H9 (cell line): Measurements from ENCODE around the gene CRIP2. TPM values are rescaled to one million over a fixed set of nuclear protein-coding genes. Genes with fewer than 3 reads are reported as not detected.

Experiments used
- DNase-seq: peaks from one replicate; pipeline ENCODE4 v3.0.0-alpha.2; 2017
- H2AFZ ChIP-seq: one replicate; pipeline ENCODE4 v1.6.1; 2013; ENCODE audit warnings: mild to moderate bottlenecking, low read length, control low read depth, moderate library complexity
- H2AK5ac ChIP-seq: 2 replicates; pipeline ENCODE4 v1.6.1; 2013; ENCODE audit warnings: low read length, control low read depth, mixed read lengths; ENCODE audit not compliant: insufficient read length
- H2BK120ac ChIP-seq: one replicate; pipeline ENCODE4 v1.6.1; 2013; ENCODE audit warnings: low read depth, mild to moderate bottlenecking, low read length, control low read depth, inconsistent platforms; ENCODE audit not compliant: poor library complexity, severe bottlenecking
- H2BK12ac ChIP-seq: 2 replicates; pipeline ENCODE4 v1.6.1; 2013; ENCODE audit warnings: low read length, control low read depth, mixed read lengths, low read depth; ENCODE audit not compliant: insufficient read length
- H2BK15ac ChIP-seq: 2 replicates; pipeline ENCODE4 v1.6.1; 2013; ENCODE audit warnings: low read depth, low read length, control low read depth
- H2BK20ac ChIP-seq: one replicate; pipeline ENCODE4 v1.6.1; 2013; ENCODE audit warnings: low read depth, mild to moderate bottlenecking, low read length, control low read depth, inconsistent platforms; ENCODE audit not compliant: poor library complexity, severe bottlenecking
- H2BK5ac ChIP-seq: 2 replicates; pipeline ENCODE4 v1.6.1; 2013; ENCODE audit warnings: low read length, control low read depth, mixed read lengths; ENCODE audit not compliant: insufficient read length
- H3K14ac ChIP-seq: 2 replicates; pipeline ENCODE4 v1.6.1; 2013; ENCODE audit warnings: low read length, control low read depth; ENCODE audit not compliant: insufficient read depth
- H3K18ac ChIP-seq: 2 replicates; pipeline ENCODE4 v1.6.1; 2013; ENCODE audit warnings: low read depth, mild to moderate bottlenecking, mixed read lengths, low read length, control low read depth; ENCODE audit not compliant: insufficient read length
- H3K23ac ChIP-seq: 2 replicates; pipeline ENCODE4 v1.6.1; 2013; ENCODE audit warnings: low read length, control low read depth, mixed read lengths, low read depth; ENCODE audit not compliant: insufficient read length
- H3K23me2 ChIP-seq: 2 replicates; pipeline ENCODE4 v1.6.1; 2013; ENCODE audit warnings: low read depth, mild to moderate bottlenecking, mixed read lengths, low read length, control low read depth; ENCODE audit not compliant: insufficient read length, poor library complexity, severe bottlenecking
- H3K27ac ChIP-seq: 2 replicates; pipeline ENCODE4 v1.5.1; 2013; ENCODE audit warnings: low read length, control low read depth, mixed read lengths, low read depth; ENCODE audit not compliant: insufficient read length
- H3K27me3 ChIP-seq: 2 replicates; pipeline ENCODE4 v1.6.1; 2013; ENCODE audit warnings: low read length, control low read depth, inconsistent platforms; ENCODE audit not compliant: insufficient read depth
- H3K4ac ChIP-seq: 2 replicates; pipeline ENCODE4 v1.6.1; 2013; ENCODE audit warnings: low read depth, mild to moderate bottlenecking, control low read depth, inconsistent platforms, low read length, moderate library complexity
- H3K4me1 ChIP-seq: 2 replicates; pipeline ENCODE4 v1.6.1; 2013; ENCODE audit warnings: low read length, control low read depth, inconsistent platforms; ENCODE audit not compliant: insufficient read depth
- H3K4me2 ChIP-seq: 2 replicates; pipeline ENCODE4 v1.6.1; 2013; ENCODE audit warnings: low read length, control low read depth, mixed read lengths; ENCODE audit not compliant: insufficient read length, insufficient read depth
- H3K56ac ChIP-seq: 2 replicates; pipeline ENCODE4 v1.6.1; 2013; ENCODE audit warnings: low read depth, mild to moderate bottlenecking, mixed read lengths, low read length, control low read depth; ENCODE audit not compliant: insufficient read length
- H3K79me1 ChIP-seq: 2 replicates; pipeline ENCODE4 v1.6.1; 2013; ENCODE audit warnings: low read depth, mild to moderate bottlenecking, moderate library complexity, low read length, control low read depth, inconsistent platforms; ENCODE audit not compliant: insufficient read depth, poor library complexity, severe bottlenecking
- H3K79me2 ChIP-seq: 2 replicates; pipeline ENCODE4 v1.6.1; 2013; ENCODE audit warnings: low read length, control low read depth, inconsistent platforms; ENCODE audit not compliant: insufficient read depth
- H3K9ac ChIP-seq: 2 replicates; pipeline ENCODE4 v1.6.1; 2013; ENCODE audit warnings: low read length, control low read depth, mixed read lengths; ENCODE audit not compliant: insufficient read length; ENCODE audit errors: extremely low read depth
- H3K9me3 ChIP-seq: one replicate; pipeline ENCODE4 v1.6.1; 2013; ENCODE audit warnings: low read depth, low read length, inconsistent platforms; ENCODE audit not compliant: control insufficient read depth
- H3T11ph ChIP-seq: one replicate; pipeline ENCODE4 v1.6.1; 2013; ENCODE audit warnings: mild to moderate bottlenecking, low read length, control low read depth, inconsistent platforms
- H4K20me1 ChIP-seq: one replicate; pipeline ENCODE4 v1.6.1; 2013; ENCODE audit not compliant: control insufficient read depth, insufficient read length, insufficient read depth
- H4K5ac ChIP-seq: 2 replicates; pipeline ENCODE4 v1.6.1; 2013; ENCODE audit warnings: low read depth, mild to moderate bottlenecking, mixed read lengths, low read length, control low read depth; ENCODE audit not compliant: insufficient read length
- H4K8ac ChIP-seq: replicated peaks from 2 replicates; pipeline ENCODE4 v1.6.1; 2013; ENCODE audit warnings: low read length, control low read depth, mixed read lengths, low read depth; ENCODE audit not compliant: insufficient read length
- H4K91ac ChIP-seq: 2 replicates; pipeline ENCODE4 v1.6.1; 2013; ENCODE audit warnings: low read depth, mild to moderate bottlenecking, moderate library complexity, mixed read lengths, low read length, control low read depth; ENCODE audit not compliant: insufficient read length
- H3K27ac Mint-ChIP-seq, 3 experiments: 2 replicates in 2 of 3; 3 replicates in 1 of 3; pipeline ENCODE4 v1.8.0; 2020 to 2021; ENCODE audit warnings: mixed read lengths in 3 of 3, mild to moderate bottlenecking in 1 of 3, moderate library complexity in 1 of 3
- H3K27me3 Mint-ChIP-seq: 2 replicates; pipeline ENCODE4 v1.8.0; 2021; ENCODE audit warnings: low read depth, mild to moderate bottlenecking, moderate library complexity, mixed read lengths
- H3K36me3 Mint-ChIP-seq, 3 experiments: 2 replicates in 2 of 3; 3 replicates in 1 of 3; pipeline ENCODE4 v1.8.0; 2020 to 2021; ENCODE audit warnings: low read depth in 3 of 3, mixed read lengths in 3 of 3; ENCODE audit not compliant: insufficient read depth in 1 of 3
- H3K4me1 Mint-ChIP-seq, 2 experiments: 2 replicates each; pipeline ENCODE4 v1.8.0; 2020; ENCODE audit warnings: mixed read lengths in 2 of 2
- H3K4me3 Mint-ChIP-seq, 2 experiments: 2 replicates in 1 of 2; 3 replicates in 1 of 2; pipeline ENCODE4 v1.8.0; 2020 to 2021; ENCODE audit warnings: mild to moderate bottlenecking in 2 of 2, mixed read lengths in 2 of 2, moderate library complexity in 1 of 2
- H3K9me3 Mint-ChIP-seq, 2 experiments: 2 replicates in 1 of 2; 3 replicates in 1 of 2; pipeline ENCODE4 v1.8.0; 2020; ENCODE audit warnings: mild to moderate bottlenecking in 2 of 2, mixed read lengths in 2 of 2, moderate library complexity in 1 of 2
- WGBS: extraction: QIAGEN DNeasy Blood & Tissue Kit; methylation state at CpG from one replicate; pipeline ENCODE4 v1.1.7; 2013; ENCODE audit warnings: missing lambda C conversion rate, low lambda C conversion rate, mixed read lengths; ENCODE audit not compliant: insufficient read length; ENCODE audit errors: extremely low coverage; 5-methylcytosine and 5-hydroxymethylcytosine counted together
- total RNA-seq: library from RNA; stranded (reverse); gene quantifications from 2 replicates; pipeline ENCODE4 v1.2.1, GENCODE V29; 2021
- TF ChIP-seq, protein P1 (sequence below): fragments of 200-600 bp; sonication (generic); conservative IDR thresholded peaks from 3 replicates; pipeline ENCODE4 v1.8.0; 2021; ENCODE audit warnings: antibody characterized with exemption, mild to moderate bottlenecking

Gene CRIP2
- total RNA-seq, 1 experiment from 2014 or later = 5.7 TPM

- H4K91ac ChIP-seq = no peak overlapping the region
- H4K20me1 ChIP-seq = no peaks in the 10 kb centered on the region
- H3K27me3 ChIP-seq = no peaks in the 10 kb centered on the region
- peaks cover 21% of the 10 kb centered on the region for H3K79me1 ChIP-seq
- H2AK5ac ChIP-seq = no peak overlapping the region
- Mint-ChIP-seq H3K27me3 (no peaks in the 10 kb centered on the region; the same call in 1 of the 2 replicates), H3K4me3 (no peak overlapping the region), H3K4me1 (peaks cover 11 to 22% of the 10 kb centered on the region in 2 experiments), H3K36me3 (peaks cover 32 to 57% (median 39%) of the 10 kb centered on the region in 3 experiments), H3K9me3 (peaks cover 0 to 3% of the 10 kb centered on the region in 2 experiments; a peak in 1 of 5 replicates), H3K27ac (no peak overlapping the region; a peak in 1 of 7 replicates)
- no CpG with 5 or more reads among the region's 12 CpGs for WGBS
- DNase-seq = no peak
- H3T11ph ChIP-seq = no peak overlapping the region
- H2BK5ac ChIP-seq = no peak overlapping the region
- H3K23me2 ChIP-seq = peaks cover 12% of the 10 kb centered on the region
- peaks cover 57% of the 10 kb centered on the region; the same call in 1 of the 2 replicates for H3K79me2 ChIP-seq
- H3K23ac ChIP-seq = no peak overlapping the region
- H2AFZ ChIP-seq = no peak overlapping the region
- no peak overlapping the region for H3K56ac ChIP-seq
- H3K14ac ChIP-seq = no peak overlapping the region
- TF ChIP-seq, protein P1, sequence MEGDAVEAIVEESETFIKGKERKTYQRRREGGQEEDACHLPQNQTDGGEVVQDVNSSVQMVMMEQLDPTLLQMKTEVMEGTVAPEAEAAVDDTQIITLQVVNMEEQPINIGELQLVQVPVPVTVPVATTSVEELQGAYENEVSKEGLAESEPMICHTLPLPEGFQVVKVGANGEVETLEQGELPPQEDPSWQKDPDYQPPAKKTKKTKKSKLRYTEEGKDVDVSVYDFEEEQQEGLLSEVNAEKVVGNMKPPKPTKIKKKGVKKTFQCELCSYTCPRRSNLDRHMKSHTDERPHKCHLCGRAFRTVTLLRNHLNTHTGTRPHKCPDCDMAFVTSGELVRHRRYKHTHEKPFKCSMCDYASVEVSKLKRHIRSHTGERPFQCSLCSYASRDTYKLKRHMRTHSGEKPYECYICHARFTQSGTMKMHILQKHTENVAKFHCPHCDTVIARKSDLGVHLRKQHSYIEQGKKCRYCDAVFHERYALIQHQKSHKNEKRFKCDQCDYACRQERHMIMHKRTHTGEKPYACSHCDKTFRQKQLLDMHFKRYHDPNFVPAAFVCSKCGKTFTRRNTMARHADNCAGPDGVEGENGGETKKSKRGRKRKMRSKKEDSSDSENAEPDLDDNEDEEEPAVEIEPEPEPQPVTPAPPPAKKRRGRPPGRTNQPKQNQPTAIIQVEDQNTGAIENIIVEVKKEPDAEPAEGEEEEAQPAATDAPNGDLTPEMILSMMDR = no peak
- no peak overlapping the region for H4K8ac ChIP-seq
- H3K9ac ChIP-seq = no peak overlapping the region
- no peak overlapping the region for H4K5ac ChIP-seq
- no peak overlapping the region for H3K4ac ChIP-seq
- no peak overlapping the region for H3K18ac ChIP-seq
- no peak overlapping the region for H2BK20ac ChIP-seq
- no peak overlapping the region for H2BK120ac ChIP-seq
- no peaks in the 10 kb centered on the region for H3K4me1 ChIP-seq
- H3K9me3 ChIP-seq = no peaks in the 10 kb centered on the region
- no peak overlapping the region for H2BK15ac ChIP-seq
- H2BK12ac ChIP-seq = no peak overlapping the region
- no peak overlapping the region for H3K27ac ChIP-seq
- no peak overlapping the region for H3K4me2 ChIP-seq
These were observed 49.8 kb upstream of the CRIP2 start for GRCh38 chr14:105424861-105425260.
